ENCODE measurements around the gene GALR3. TPM values are rescaled to one million over a fixed set of nuclear protein-coding genes. Genes with fewer than 3 reads are reported as not detected.

Gene GALR3
- total and polyA plus RNA-seq, 4 donors, result not detected

DNA sequence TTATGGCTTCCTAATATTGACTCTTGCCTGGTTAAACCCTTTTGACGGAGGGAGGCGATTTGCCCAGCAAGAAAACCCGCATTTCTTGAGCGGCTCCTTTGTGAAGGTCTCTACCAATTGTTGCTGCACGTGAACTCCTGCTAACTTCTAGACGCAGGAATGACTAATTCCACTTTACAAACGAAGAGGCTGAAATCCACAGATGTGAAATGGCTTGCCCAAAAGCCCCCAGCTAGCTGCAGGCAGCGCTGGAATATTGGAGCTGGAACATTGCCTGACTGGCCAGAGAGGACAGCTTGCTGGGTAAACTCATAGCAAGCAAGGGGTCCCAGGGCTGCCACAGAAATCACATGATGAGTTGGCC is 14.9 kb upstream of the GALR3 start:
- Histone ChIP-seq H3K27me3 (ENCODE audit: control insufficient read depth in 4 of 4, insufficient read depth in 4 of 4, low read length in 3 of 4) (no peaks in the 10 kb centered on the region), H3K4me3 (ENCODE audit: low read depth in 1 of 3, low read length in 3 of 3) (peak overlapping the region; percentile 61 to 91 (median 82)), H3K36me3 (ENCODE audit: control insufficient read depth in 4 of 4, insufficient read depth in 3 of 4, low read depth in 1 of 4, low read length in 3 of 4) (peaks cover 0 to under 1% (median 0%) of the 10 kb centered on the region in 4 donors), H3K27ac (ENCODE audit: low read depth in 1 of 2, low read length in 2 of 2) (peak overlapping the region; percentile 70 to 83), H3K9me3 (ENCODE audit: control insufficient read depth in 4 of 4, low read length in 3 of 4) (no peaks in the 10 kb centered on the region), H3K4me1 (ENCODE audit: control insufficient read depth in 4 of 4, insufficient read depth in 4 of 4, low read length in 3 of 4) (peaks cover 8 to 46% (median 40%) of the 10 kb centered on the region in 4 donors), H3K9ac (ENCODE audit: low read depth in 1 of 2, low read length in 2 of 2) (peak overlapping the region; percentile 36 to 40)
- TF ChIP-seq YY1 (IDR thresholded peaks at IDR 0.05) (no peak), EGR1 (IDR thresholded peaks at IDR 0.05; ENCODE audit: low read depth in 2 of 2) (no peak)
- no peak for DNase-seq (ENCODE audit: low spot score)
- WGBS, result 7% methylated on average over 8 of the region's 8 CpGs

DNA sequence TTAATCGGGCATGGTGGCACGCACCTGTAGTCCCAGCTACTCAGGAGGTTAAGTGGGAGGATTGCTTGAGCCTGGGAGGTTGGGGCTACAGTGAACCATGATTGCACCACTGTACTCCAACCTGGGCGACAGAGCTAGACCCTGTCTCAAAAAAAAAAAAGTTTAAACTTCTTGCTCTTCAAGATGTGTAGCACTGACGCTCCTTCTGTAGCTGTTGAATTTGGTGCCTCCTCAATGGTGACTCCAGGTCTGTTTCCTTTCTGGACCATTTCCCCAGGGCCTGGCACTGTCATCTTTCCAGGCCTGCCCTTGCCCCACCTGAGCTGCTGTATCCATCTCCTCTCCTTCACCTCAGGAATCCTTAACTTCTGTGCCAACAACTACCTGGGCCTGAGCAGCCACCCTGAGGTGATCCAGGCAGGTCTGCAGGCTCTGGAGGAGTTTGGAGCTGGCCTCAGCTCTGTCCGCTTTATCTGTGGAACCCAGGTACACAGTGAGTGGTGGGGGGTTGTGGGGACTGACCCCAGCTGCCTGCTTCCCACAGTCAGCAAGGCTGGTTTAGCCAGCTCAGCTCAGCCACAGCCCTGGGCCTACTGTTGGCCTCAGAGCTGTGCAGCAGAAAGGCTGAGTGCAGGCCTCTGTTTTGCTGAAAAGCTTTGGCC is 13.4 kb upstream of the GALR3 start:
- no peaks in the 10 kb centered on the region for H3K9me3 ChIP-seq (ENCODE audit: control insufficient read depth in 4 of 4, low read length in 3 of 4)
- no peak overlapping the region for H3K9ac ChIP-seq (ENCODE audit: low read depth in 1 of 2, low read length in 2 of 2)
- WGBS, result 92% methylated on average over 5 of the region's 5 CpGs
- TF ChIP-seq ATF3 (IDR thresholded peaks at IDR 0.05) (no peak), SP1 (IDR thresholded peaks at IDR 0.05) (no peak), NR2F2 (IDR thresholded peaks at IDR 0.05) (no peak), TAF1 (conservative IDR thresholded peaks at IDR 0.05) (no peak), GABPA (IDR thresholded peaks at IDR 0.05 in 1 of 2, conservative IDR thresholded peaks at IDR 0.05 in 1 of 2) (no peak), HNF4G (IDR thresholded peaks at IDR 0.05) (no peak), RAD21 (IDR thresholded peaks at IDR 0.05) (no peak), RXRA (IDR thresholded peaks at IDR 0.05) (no peak), MAX (IDR thresholded peaks at IDR 0.05) (no peak), EGR1 (IDR thresholded peaks at IDR 0.05; ENCODE audit: low read depth in 2 of 2) (no peak), FOXA1 (IDR thresholded peaks at IDR 0.05) (no peak), JUND (IDR thresholded peaks at IDR 0.05) (no peak)
- TF ChIP-seq, protein P1, sequence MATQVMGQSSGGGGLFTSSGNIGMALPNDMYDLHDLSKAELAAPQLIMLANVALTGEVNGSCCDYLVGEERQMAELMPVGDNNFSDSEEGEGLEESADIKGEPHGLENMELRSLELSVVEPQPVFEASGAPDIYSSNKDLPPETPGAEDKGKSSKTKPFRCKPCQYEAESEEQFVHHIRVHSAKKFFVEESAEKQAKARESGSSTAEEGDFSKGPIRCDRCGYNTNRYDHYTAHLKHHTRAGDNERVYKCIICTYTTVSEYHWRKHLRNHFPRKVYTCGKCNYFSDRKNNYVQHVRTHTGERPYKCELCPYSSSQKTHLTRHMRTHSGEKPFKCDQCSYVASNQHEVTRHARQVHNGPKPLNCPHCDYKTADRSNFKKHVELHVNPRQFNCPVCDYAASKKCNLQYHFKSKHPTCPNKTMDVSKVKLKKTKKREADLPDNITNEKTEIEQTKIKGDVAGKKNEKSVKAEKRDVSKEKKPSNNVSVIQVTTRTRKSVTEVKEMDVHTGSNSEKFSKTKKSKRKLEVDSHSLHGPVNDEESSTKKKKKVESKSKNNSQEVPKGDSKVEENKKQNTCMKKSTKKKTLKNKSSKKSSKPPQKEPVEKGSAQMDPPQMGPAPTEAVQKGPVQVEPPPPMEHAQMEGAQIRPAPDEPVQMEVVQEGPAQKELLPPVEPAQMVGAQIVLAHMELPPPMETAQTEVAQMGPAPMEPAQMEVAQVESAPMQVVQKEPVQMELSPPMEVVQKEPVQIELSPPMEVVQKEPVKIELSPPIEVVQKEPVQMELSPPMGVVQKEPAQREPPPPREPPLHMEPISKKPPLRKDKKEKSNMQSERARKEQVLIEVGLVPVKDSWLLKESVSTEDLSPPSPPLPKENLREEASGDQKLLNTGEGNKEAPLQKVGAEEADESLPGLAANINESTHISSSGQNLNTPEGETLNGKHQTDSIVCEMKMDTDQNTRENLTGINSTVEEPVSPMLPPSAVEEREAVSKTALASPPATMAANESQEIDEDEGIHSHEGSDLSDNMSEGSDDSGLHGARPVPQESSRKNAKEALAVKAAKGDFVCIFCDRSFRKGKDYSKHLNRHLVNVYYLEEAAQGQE (IDR thresholded peaks at IDR 0.05), result no peak
- TF ChIP-seq, protein P2, sequence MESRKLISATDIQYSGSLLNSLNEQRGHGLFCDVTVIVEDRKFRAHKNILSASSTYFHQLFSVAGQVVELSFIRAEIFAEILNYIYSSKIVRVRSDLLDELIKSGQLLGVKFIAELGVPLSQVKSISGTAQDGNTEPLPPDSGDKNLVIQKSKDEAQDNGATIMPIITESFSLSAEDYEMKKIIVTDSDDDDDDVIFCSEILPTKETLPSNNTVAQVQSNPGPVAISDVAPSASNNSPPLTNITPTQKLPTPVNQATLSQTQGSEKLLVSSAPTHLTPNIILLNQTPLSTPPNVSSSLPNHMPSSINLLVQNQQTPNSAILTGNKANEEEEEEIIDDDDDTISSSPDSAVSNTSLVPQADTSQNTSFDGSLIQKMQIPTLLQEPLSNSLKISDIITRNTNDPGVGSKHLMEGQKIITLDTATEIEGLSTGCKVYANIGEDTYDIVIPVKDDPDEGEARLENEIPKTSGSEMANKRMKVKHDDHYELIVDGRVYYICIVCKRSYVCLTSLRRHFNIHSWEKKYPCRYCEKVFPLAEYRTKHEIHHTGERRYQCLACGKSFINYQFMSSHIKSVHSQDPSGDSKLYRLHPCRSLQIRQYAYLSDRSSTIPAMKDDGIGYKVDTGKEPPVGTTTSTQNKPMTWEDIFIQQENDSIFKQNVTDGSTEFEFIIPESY (IDR thresholded peaks at IDR 0.05), result no peak
- TF ChIP-seq, protein P3, sequence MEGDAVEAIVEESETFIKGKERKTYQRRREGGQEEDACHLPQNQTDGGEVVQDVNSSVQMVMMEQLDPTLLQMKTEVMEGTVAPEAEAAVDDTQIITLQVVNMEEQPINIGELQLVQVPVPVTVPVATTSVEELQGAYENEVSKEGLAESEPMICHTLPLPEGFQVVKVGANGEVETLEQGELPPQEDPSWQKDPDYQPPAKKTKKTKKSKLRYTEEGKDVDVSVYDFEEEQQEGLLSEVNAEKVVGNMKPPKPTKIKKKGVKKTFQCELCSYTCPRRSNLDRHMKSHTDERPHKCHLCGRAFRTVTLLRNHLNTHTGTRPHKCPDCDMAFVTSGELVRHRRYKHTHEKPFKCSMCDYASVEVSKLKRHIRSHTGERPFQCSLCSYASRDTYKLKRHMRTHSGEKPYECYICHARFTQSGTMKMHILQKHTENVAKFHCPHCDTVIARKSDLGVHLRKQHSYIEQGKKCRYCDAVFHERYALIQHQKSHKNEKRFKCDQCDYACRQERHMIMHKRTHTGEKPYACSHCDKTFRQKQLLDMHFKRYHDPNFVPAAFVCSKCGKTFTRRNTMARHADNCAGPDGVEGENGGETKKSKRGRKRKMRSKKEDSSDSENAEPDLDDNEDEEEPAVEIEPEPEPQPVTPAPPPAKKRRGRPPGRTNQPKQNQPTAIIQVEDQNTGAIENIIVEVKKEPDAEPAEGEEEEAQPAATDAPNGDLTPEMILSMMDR (IDR thresholded peaks at IDR 0.05; ENCODE audit: low read depth, low read length, missing input control), result no peak
- peaks cover 5 to 35% (median 31%) of the 10 kb centered on the region in 4 donors for H3K4me1 ChIP-seq (ENCODE audit: control insufficient read depth in 4 of 4, insufficient read depth in 4 of 4, low read length in 3 of 4)
- H3K4me3 ChIP-seq (ENCODE audit: low read depth in 1 of 3, low read length in 3 of 3), result no peak overlapping the region
- H3K27ac ChIP-seq (ENCODE audit: low read depth in 1 of 2, low read length in 2 of 2), result no peak overlapping the region
- DNase-seq (ENCODE audit: low spot score), result no peak
- H3K36me3 ChIP-seq (ENCODE audit: control insufficient read depth in 4 of 4, insufficient read depth in 3 of 4, low read depth in 1 of 4, low read length in 3 of 4), result peaks cover 0 to 6% (median 1%) of the 10 kb centered on the region in 4 donors
- H3K27me3 ChIP-seq (ENCODE audit: control insufficient read depth in 4 of 4, insufficient read depth in 4 of 4, low read length in 3 of 4), result no peaks in the 10 kb centered on the region
